Placental pericyte (primary cell): Measurements from ENCODE around the gene PRKRIP1. TPM values are rescaled to one million over a fixed set of nuclear protein-coding genes. Genes with fewer than 3 reads are reported as not detected.

Experiments used
- small RNA-seq: library from RNA; depleted of rRNA; stranded (forward); fragments of <200 nt; gene quantifications from one replicate; pipeline ENCODE3, GENCODE V24; 2012; ENCODE audit warnings: low replicate concordance
- total RNA-seq: library from RNA; depleted of rRNA; stranded (reverse); fragments of >200 nt; gene quantifications from 2 replicates; pipeline ENCODE4 v1.2.3, GENCODE V29; 2012

PRKRIP1 gene
- 15.2 and 16.4 TPM in 2 replicates for total RNA-seq

GRCh38 chr7:102395873-102396709 is at the start of gene PRKRIP1:
Gene PRKRIP1 (plus strand): TSS chr7:102396363. CDS start chr7:102396412, 49 bp downstream.

GRCh38 chr7:102356344-102356743 is 39.8 kb upstream of the PRKRIP1 start, which contains the start of gene SPDYE6:
Gene SPDYE6 (minus strand): TSS chr7:102356444. CDS start chr7:102356023, 421 bp downstream.

GRCh38 chr7:102433219-102434038 is 37.3 kb downstream of the PRKRIP1 start, which contains the start of gene ORAI2:
Gene ORAI2 (plus strand): TSS chr7:102433575. CDS start chr7:102438957, 5,382 bp downstream.

GRCh38 chr7:102464577-102465280 is 68.6 kb downstream of the PRKRIP1 start, which contains the start of the genes ALKBH4 and LRWD1:
Gene ALKBH4 (minus strand): TSS chr7:102464863. CDS start chr7:102464836, 27 bp downstream.
Gene LRWD1 (plus strand): TSS chr7:102464984. CDS start chr7:102465081, 97 bp downstream.

Small RNA genes within 50 kb of the gene (small RNA-seq; reads per million reads assigned to genes)
- gene AC091390.4 (not detected), gene MIR548O (not detected)

Other genes starting within 250 kb of the PRKRIP1 start
- gene SH2B2, start 109.5 kb upstream of the PRKRIP1 start, total RNA-seq, result 2.0 and 2.4 TPM in 2 replicates
- not detected in 2 replicates for gene SPDYE6, start 39.9 kb upstream of the PRKRIP1 start, total RNA-seq
- gene ORAI2, start 37.2 kb downstream of the PRKRIP1 start, total RNA-seq, result 79.9 and 94.8 TPM in 2 replicates
- gene ALKBH4, start 68.5 kb downstream of the PRKRIP1 start, total RNA-seq, result 13.6 and 14.9 TPM in 2 replicates
- 26.9 and 44.8 TPM in 2 replicates for gene LRWD1, start 68.6 kb downstream of the PRKRIP1 start, total RNA-seq
- gene POLR2J, start 82.6 kb downstream of the PRKRIP1 start, total RNA-seq, result 17.9 and 25.2 TPM in 2 replicates
- gene RASA4B, start 121.4 kb downstream of the PRKRIP1 start, total RNA-seq, result 0.44 and 1.4 TPM in 2 replicates
- 1.3 and 2.1 TPM in 2 replicates for gene UPK3BL2, start 147.3 kb downstream of the PRKRIP1 start, total RNA-seq
- gene SPDYE2, start 154.9 kb downstream of the PRKRIP1 start, total RNA-seq, result not detected in 2 replicates
- gene POLR2J3, start 176.2 kb downstream of the PRKRIP1 start, total RNA-seq, result 36.1 and 48.8 TPM in 2 replicates
- gene RASA4, start 220.4 kb downstream of the PRKRIP1 start, total RNA-seq, result 2.2 and 4.4 TPM in 2 replicates
- gene UPK3BL1, start 246.4 kb downstream of the PRKRIP1 start, total RNA-seq, result 9.6 and 10.5 TPM in 2 replicates